GM12875 (cell line): Measurements from ENCODE around the gene PDCD2L.

ENCODE experiments used
- H3K4me3 ChIP-seq: one replicate; pipeline ENCODE4 v1.5.1; 2011; ENCODE audit warnings: low read depth, low read length, control low read depth
- TF ChIP-seq, protein P1 (sequence below): IDR thresholded peaks from 2 replicates; pipeline ENCODE4 v1.5.1; 2011; ENCODE audit warnings: low read depth, mild to moderate bottlenecking, control low read depth, inconsistent platforms, low read length, moderate library complexity, borderline replicate concordance; ENCODE audit not compliant: insufficient read depth

Gene PDCD2L, protein sequence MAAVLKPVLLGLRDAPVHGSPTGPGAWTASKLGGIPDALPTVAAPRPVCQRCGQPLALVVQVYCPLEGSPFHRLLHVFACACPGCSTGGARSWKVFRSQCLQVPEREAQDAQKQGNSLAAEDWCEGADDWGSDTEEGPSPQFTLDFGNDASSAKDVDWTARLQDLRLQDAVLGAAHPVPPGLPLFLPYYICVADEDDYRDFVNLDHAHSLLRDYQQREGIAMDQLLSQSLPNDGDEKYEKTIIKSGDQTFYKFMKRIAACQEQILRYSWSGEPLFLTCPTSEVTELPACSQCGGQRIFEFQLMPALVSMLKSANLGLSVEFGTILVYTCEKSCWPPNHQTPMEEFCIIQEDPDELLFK

DNA sequence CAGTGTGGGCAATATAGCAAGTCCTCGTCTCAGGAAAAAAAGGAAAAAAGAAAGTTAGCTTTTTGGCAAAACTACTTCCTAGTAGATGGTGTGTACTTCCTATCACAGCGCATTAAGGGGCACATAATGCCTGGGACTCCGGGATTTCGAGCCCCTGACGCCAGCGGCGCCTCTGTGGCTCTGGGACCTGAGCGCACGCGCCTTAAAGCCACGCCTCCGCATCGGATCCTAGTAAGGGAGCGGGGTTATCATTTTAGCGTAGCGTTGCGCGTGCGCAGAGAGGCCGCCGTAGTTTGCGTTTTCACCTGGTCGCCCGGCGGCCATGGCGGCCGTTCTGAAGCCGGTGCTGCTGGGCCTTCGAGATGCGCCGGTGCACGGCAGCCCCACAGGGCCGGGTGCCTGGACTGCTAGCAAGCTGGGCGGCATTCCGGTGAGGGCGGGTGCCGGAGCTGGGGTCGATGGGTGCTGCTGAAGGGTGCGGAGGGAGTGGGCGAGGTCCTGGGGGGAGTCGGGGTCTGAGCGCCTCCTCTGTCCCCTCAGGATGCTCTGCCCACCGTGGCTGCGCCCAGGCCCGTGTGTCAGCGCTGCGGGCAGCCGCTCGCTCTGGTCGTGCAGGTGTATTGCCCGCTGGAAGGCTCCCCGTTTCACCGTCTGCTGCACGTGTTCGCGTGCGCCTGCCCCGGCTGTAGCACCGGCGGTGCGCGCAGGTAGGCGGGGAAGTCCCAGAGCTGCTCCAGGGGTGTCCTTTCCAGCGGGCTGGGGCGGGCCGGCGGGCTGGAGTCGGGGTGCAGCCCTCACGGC is at the start of gene PDCD2L:
Gene PDCD2L, plus strand, starts transcription at position 291 of the 801 bp plus-strand sequence. Its CDS starts 32 bp downstream, at position 323.
- TF ChIP-seq, protein P1, sequence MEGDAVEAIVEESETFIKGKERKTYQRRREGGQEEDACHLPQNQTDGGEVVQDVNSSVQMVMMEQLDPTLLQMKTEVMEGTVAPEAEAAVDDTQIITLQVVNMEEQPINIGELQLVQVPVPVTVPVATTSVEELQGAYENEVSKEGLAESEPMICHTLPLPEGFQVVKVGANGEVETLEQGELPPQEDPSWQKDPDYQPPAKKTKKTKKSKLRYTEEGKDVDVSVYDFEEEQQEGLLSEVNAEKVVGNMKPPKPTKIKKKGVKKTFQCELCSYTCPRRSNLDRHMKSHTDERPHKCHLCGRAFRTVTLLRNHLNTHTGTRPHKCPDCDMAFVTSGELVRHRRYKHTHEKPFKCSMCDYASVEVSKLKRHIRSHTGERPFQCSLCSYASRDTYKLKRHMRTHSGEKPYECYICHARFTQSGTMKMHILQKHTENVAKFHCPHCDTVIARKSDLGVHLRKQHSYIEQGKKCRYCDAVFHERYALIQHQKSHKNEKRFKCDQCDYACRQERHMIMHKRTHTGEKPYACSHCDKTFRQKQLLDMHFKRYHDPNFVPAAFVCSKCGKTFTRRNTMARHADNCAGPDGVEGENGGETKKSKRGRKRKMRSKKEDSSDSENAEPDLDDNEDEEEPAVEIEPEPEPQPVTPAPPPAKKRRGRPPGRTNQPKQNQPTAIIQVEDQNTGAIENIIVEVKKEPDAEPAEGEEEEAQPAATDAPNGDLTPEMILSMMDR = no peak
- peak within 1 kb of the TSS; percentile 99 for H3K4me3 ChIP-seq

DNA sequence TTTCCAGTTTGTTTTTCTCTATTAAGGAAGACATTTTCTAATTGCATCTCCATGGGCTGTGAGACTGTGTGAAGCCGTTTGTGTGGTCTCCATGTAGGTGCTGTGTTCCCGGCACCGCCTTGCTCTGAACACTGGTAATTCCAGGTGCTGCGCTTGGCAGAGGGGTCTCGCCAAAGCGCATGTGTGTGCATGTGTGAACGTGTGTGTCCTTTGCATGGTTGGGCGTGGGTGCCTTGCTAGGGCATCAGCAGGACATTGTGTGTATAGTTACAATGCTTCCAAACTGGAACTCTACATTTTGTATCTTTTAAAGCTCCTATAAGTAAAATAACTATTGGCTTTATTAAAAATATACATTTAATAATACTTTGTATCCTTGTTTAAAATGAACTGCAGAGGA is 49.0 kb upstream of the PDCD2L start:
- no peak overlapping the region for H3K4me3 ChIP-seq
- TF ChIP-seq, protein P1 = no peak

DNA sequence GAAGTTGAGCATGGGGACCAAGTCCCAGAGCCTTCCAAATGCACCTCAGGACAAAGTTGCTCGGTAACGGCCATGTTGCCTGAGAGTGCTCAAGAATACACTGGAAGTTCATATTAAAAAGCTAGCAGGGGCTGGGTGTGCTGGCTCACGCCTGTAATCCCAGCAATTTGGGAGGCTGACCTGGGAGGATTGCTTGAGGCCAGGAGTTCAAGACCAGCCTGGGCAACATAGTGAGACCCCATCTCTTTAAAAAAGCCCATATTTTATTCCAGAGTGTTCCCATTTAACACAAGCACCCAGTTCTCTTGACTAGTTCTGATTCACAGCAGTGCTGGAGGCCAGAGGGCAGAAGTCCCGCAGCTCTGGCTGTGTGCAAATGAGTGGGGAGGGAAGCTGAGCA is 47.3 kb upstream of the PDCD2L start:
- no peak overlapping the region for H3K4me3 ChIP-seq
- TF ChIP-seq, protein P1 = no peak

DNA sequence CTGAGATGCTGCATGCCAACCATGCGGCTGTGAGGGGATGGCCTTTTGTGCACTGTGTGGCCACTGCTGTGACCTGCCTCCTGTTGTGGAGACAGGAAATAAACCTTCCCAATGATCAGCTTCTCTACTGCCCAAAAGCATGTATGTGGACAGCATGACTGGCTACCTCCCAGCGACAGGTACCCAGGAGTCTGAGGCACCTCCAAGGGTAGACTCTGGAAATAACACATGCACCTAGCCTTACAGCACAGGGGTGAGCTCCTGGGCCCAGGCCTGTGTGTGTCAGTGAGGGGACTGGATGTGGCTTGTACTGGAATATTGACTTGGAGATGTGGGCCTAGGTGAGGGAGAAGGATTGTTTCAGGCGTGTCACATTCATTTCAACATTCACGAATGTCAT is 46.8 kb upstream of the PDCD2L start:
- TF ChIP-seq, protein P1 = no peak

DNA sequence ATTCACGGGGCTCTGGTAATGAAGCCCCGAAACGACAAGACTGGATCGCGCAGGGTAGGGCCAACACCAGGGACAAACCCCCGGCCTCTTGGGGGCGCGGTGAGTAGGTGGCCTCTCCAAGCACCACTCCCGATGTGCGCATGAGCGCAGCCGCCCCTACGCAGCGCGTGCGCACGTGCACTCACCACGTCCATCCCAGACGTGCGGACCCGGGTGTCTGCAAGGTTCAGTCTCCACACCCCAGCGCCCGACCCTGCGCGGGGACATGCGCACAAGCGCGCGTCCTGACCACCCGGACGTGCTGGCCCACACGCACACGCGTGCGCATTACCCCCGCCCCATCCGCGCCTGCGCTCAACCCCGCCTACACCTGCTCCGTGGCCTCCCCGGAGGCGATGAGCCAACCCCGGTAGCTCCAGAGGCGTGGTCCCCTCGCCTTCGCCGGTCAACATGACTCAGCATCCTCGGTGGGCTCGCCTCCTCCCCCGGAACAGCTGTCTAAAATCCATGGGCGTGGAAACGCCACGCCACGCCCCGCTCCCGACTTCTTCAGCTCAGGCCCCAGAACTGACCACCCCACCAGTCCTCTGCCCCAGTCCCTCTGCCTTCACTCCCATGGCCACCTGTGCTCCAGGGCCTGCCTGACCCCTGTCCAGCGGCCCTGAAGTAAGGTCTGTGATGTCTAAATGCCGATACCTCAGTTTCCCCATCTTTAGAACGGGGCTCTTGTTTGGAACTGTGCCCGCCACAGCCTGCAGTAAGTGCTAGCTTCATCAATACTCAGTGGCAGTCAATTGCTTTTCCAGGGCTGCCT is 44.9 kb upstream of the PDCD2L start:
- TF ChIP-seq, protein P1 = peak; percentile 83
- peak overlapping the region; percentile 53 for H3K4me3 ChIP-seq

More for the DNA sequence above, 46.8 kb upstream of the PDCD2L start:
- no peak overlapping the region for H3K4me3 ChIP-seq

DNA sequence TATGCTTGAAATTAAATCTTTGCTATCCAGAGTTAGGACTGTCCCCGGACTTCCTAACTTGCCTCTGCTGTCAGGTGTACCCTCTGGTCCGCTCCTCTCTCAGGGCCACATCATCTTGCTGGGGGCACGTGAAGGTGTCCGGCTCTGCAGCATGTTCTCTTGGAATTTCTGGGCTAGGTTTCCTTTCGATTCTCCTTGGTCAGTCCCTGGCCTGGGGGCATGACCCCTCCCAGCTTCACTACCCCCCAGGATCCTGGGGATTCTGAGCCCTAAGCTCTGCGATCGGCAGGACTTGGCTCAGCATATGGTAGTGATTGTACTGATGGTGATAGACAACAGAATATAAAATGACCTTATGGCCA is 44.3 kb upstream of the PDCD2L start:
- TF ChIP-seq, protein P1 = no peak
- peak overlapping the region; percentile 53 for H3K4me3 ChIP-seq
